ENCODE results near the gene RHOBTB3.

GRCh38 chr5:95818181-95819147 lies 87.3 kb downstream of the RHOBTB3 start:
- no peak for TF ChIP-seq POLR2A (IDR thresholded peaks at IDR 0.05)
- TF ChIP-seq, protein P1, sequence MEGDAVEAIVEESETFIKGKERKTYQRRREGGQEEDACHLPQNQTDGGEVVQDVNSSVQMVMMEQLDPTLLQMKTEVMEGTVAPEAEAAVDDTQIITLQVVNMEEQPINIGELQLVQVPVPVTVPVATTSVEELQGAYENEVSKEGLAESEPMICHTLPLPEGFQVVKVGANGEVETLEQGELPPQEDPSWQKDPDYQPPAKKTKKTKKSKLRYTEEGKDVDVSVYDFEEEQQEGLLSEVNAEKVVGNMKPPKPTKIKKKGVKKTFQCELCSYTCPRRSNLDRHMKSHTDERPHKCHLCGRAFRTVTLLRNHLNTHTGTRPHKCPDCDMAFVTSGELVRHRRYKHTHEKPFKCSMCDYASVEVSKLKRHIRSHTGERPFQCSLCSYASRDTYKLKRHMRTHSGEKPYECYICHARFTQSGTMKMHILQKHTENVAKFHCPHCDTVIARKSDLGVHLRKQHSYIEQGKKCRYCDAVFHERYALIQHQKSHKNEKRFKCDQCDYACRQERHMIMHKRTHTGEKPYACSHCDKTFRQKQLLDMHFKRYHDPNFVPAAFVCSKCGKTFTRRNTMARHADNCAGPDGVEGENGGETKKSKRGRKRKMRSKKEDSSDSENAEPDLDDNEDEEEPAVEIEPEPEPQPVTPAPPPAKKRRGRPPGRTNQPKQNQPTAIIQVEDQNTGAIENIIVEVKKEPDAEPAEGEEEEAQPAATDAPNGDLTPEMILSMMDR (IDR thresholded peaks at IDR 0.05), result no peak
